Breast epithelium (tissue), 3 donors: ENCODE measurements around the gene ALDH2.

Experiments
- CTCF ChIP-seq, 3 donors: fragments of 450-650 bp; IDR thresholded peaks; one replicate each; pipeline ENCODE4 v1.5.1; 2016 to 2017; ENCODE audit warnings: antibody characterized with exemption in 3 of 3, mild to moderate bottlenecking in 3 of 3, moderate library complexity in 3 of 3
- POLR2A ChIP-seq: fragments of 450-650 bp; IDR thresholded peaks from one replicate; pipeline ENCODE4 v1.6.1; 2016; ENCODE audit warnings: antibody characterized with exemption, mild to moderate bottlenecking, moderate library complexity
- POLR2AphosphoS5 ChIP-seq, 3 donors: sonication (generic); formaldehyde crosslinking; IDR thresholded peaks; one replicate each; pipeline ENCODE4 v1.6.1; 2017; ENCODE audit warnings: antibody characterized with exemption in 3 of 3

DNA sequence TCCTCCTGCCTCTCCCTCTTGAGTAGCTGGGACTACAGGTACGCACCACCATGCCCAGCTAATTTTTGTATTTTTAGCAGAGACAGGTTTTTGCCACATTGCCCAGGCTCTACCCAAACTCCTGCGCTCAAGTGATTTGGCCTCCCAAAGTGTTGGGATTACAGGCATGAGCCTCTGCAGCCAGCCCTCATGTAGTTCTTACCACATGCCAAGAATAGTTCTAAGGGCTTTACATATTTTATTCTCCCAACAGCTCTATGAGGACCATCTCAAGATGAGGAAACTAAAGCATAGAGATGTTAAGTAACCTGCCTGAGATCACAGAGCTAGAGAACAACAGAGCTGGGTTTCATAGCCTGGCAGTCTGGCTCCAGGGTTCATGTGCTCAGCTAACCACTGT is 37.9 kb upstream of the ALDH2 start:
- no peak for TF ChIP-seq CTCF (IDR thresholded peaks at IDR 0.05)
- no peak for TF ChIP-seq POLR2AphosphoS5 (IDR thresholded peaks at IDR 0.05)
- TF ChIP-seq POLR2A, result no peak
